ENCODE data around the gene SRI.
"Not testable (repeated sequence)": the region's sequence is repeated elsewhere in the genome, so short reads cannot be mapped to it uniquely, and the experiment has no call there.

Gene SRI

DNA sequence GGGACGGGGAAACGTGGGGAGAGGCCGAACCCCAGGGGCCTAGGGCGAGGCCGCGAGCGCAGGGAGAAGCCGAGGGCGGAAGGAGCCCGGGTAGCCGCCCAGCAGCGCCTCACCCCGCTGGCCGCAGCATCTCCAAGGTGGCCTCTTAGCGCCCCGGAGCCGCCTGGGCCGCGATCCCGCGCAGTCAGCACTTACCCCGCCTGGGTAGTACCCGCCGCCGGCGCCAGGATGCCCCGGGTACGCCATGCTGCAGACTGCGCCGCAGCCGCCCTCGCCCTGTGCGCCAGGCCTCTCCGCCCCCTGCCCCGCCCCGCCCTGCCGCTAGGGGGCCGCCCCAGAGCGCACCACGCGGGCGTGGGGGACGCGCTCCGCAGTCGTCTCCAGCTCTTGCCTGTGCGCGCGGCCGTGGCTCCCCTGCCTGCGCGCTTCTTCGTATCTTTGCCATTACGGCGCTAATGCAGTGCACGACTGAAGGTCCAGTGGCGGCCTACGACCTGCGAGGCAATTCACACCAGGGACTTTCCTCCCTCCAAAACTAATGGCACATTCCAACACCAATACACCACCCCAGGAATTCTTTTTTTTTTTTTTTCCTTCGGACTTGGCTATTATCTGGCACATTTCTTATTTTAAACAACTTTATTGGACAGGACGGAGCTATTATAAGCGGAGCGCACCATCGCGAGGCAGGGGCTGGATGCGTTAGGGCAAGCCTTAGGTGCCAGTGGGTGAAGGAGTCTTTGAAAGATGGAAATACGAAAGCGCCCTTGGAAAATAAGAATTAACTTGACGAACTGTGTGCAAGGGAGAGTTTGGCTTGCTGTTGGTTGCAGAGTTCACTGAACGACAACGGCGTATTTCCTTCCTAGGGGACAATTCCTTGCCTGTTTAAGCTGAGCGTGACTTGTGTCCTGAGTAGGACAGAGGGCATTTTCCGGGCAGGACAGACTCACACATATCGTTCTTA lies at the start of gene SRI:
Gene SRI, minus strand, starts transcription at position 258 of the 967 bp plus-strand sequence. Its CDS starts 12 bp downstream, at position 246.
- peak; percentile 90 for DNase-seq

GRCh38 chr7:88269586-88269985 lies 49.7 kb upstream of the SRI start:
- DNase-seq: no peak

DNA sequence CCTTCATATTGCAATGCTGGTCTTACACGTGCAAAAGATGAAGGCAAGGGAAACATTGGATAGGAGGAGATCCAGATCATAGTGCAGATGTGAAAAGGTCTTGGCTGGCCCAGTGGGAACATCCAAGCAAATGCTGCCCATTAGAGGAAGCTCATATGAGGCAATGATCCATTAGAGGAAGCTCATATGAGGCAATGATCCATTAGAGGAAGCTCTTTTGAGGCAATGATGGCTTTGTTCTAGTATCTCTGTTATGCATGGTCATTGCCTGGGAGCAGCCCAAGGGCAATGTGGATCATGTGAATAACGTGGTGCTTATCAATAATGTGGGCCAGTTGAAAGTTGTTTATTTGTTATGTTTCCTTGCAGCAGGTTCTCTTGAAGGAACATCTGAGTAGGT lies 49.0 kb upstream of the SRI start:
- no peak for DNase-seq

- no peak for DNase-seq
Measured at GRCh38 chr7:88268051-88268450, 48.2 kb upstream of the SRI start.

- no peak for DNase-seq
Measured at GRCh38 chr7:88267421-88267820, 47.6 kb upstream of the SRI start.

- not testable (repeated sequence) for DNase-seq
Measured at GRCh38 chr7:88264987-88265386, 45.1 kb upstream of the SRI start.

DNA sequence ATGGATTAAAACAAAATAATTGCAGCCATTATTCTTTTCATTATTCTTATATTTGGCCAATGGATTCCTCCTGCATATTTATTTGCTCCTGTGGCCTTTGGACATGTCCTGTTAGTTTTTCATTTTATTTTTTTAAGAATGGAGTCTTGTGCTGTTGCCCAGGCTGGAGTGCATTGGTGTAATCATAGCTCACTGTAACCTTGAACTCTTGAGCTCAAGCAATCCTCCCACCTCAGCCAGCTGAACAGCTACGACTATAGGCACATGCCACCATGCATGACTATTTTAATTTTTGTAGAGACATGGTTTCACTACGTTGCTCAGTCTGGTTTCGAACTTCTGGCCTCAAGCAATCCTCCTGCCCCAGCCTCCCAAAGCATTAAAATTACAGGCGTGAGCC lies 42.7 kb upstream of the SRI start:
- DNase-seq: no peak

- DNase-seq: no peak
Measured at GRCh38 chr7:88260719-88261118, 40.9 kb upstream of the SRI start.

GRCh38 chr7:88259656-88260380 lies 40.0 kb upstream of the SRI start:
- DNase-seq: no peak

- DNase-seq: not testable (repeated sequence)
Measured at GRCh38 chr7:88258296-88258695, 38.5 kb upstream of the SRI start.

- no peak for DNase-seq
Measured at GRCh38 chr7:88256906-88257305, 37.1 kb upstream of the SRI start.

DNA sequence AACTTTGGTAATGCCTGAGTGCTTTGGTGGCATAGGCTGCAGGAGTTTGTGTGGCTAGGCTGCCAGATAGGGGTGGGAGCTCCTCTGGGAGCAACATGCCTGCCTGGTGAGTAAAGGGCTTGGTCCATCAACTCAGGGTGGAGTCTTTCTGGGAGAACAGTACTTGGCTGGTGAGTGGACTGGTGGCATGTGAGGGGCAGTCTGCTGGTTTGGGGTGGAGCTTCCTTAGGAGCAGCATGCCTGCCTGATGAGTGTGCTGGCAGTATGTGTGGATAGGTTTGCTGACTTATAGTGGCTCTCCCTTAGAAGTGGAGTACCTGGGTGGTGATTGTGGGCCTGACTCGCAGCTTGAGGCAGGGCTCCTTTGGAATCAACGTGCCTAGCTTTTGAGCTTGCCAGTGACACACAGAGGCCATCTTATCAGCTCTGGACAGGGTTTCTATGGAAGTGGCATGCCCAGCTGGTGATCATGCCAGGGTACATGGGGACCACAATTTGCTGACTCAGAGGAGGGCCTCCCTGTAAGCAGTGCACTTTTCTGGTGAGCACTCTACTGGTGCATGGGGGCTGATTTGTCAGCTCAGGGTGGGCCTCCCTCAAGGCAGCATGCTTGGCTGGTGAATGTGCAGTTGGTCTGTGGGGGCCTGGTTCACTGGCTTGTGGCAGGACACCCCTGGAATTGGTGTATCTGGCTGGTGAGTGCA lies 35.0 kb upstream of the SRI start:
- no peak for DNase-seq

DNA sequence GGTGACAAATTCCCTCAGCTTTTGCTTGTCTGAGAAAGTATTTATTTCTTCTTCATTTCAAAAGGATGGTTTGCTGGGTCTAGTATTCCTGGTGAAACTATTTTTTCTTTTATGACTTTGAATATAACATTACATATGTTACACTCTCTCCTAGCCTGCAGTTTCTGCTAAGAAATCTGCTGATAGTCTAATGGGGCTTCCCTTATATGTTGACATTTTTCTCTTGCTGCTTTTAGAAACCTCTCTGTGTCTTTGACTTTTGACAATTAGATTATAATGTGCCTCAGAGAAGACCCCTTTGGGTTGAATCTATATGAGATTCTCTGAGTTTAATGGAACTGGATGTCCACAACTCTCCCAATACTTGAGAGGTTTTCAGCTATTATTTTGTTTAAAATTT lies 33.8 kb upstream of the SRI start:
- DNase-seq: no peak

- no peak for DNase-seq
Measured at GRCh38 chr7:88244258-88244657, 24.4 kb upstream of the SRI start.

GRCh38 chr7:88243345-88243909 lies 23.6 kb upstream of the SRI start:
- DNase-seq: no peak

- DNase-seq: no peak
Measured at GRCh38 chr7:88239852-88240251, 20.0 kb upstream of the SRI start.

- no peak for DNase-seq
Measured at GRCh38 chr7:88233828-88234227, 14.0 kb upstream of the SRI start.

- DNase-seq: no peak
Measured at GRCh38 chr7:88230646-88231045, 10.8 kb upstream of the SRI start.

GRCh38 chr7:88229302-88229995 lies 9.6 kb upstream of the SRI start:
- DNase-seq: no peak

GRCh38 chr7:88226886-88227516 lies 7.2 kb upstream of the SRI start:
- no peak for DNase-seq

- no peak for DNase-seq
Measured at GRCh38 chr7:88226201-88226600, 6.4 kb upstream of the SRI start.
